H1 (cell line): ENCODE data around the gene TEX48. TPM values are rescaled to one million over a fixed set of nuclear protein-coding genes. Genes with fewer than 3 reads are reported as not detected.

Experiments
- CTCF ChIA-PET: fragments of 300-600 bp; sonication (Branson Sonifier 250); formaldehyde crosslinking; loops from one replicate; lab custom pipeline; 2021; ENCODE audit not compliant: partially characterized antibody; lab: Charles Lee
- POLR2A ChIA-PET: fragments of 300-600 bp; sonication (Branson Sonifier 250); formaldehyde crosslinking; loops from one replicate; lab custom pipeline; 2021; ENCODE audit warnings: inconsistent platforms; ENCODE audit not compliant: partially characterized antibody; lab: Charles Lee
- DNase-seq, 2 experiments: peaks; one replicate each; pipeline versions ENCODE4 v3.0.0 to v3.0.0-alpha.2; 2010 to 2022; ENCODE audit warnings: low spot score in 2 of 2, low read depth in 1 of 2, mixed read lengths in 1 of 2
- FAIRE-seq: peaks from 2 replicates; lab custom pipeline; 2011; peaks lifted over from hg19 to GRCh38; lab: Jason Lieb, UNC
- H2AFZ ChIP-seq: 2 replicates; pipeline ENCODE4 v1.8.1; 2012; ENCODE audit warnings: low read length, inconsistent platforms
- H2AK5ac ChIP-seq: 2 replicates; pipeline ENCODE4 v1.6.1; 2013; ENCODE audit warnings: low read depth, low read length
- H2BK120ac ChIP-seq: replicated peaks from 2 replicates; pipeline ENCODE3; 2013; ENCODE audit warnings: low read depth, low read length, inconsistent platforms
- H2BK12ac ChIP-seq: 2 replicates; pipeline ENCODE4 v1.6.1; 2013; ENCODE audit warnings: low read depth, low read length
- H2BK15ac ChIP-seq: 2 replicates; pipeline ENCODE4 v1.6.1; 2013; ENCODE audit warnings: low read length
- H2BK20ac ChIP-seq: 2 replicates; pipeline ENCODE4 v1.6.1; 2013; ENCODE audit warnings: low read length
- H2BK5ac ChIP-seq: 2 replicates; pipeline ENCODE4 v1.6.1; 2013; ENCODE audit warnings: low read depth, low read length
- H3K14ac ChIP-seq: 2 replicates; pipeline ENCODE4 v1.6.1; 2013; ENCODE audit warnings: inconsistent platforms; ENCODE audit not compliant: insufficient read length
- H3K18ac ChIP-seq: 2 replicates; pipeline ENCODE4 v1.6.1; 2013; ENCODE audit warnings: low read length; ENCODE audit errors: extremely low read depth
- H3K23ac ChIP-seq: 2 replicates; pipeline ENCODE4 v1.6.1; 2013; ENCODE audit warnings: inconsistent platforms; ENCODE audit not compliant: insufficient read length
- H3K23me2 ChIP-seq: 2 replicates; pipeline ENCODE4 v1.6.1; 2013; ENCODE audit warnings: low read depth, low read length
- H3K27ac ChIP-seq: 2 replicates; pipeline ENCODE4 v1.6.1; 2011; ENCODE audit warnings: low read depth, low read length, inconsistent platforms
- H3K27me3 ChIP-seq, 4 experiments: replicated peaks in 1 of 4; 1 replicate in 1 of 4; 2 replicates in 3 of 4; pipeline versions ENCODE4 v1.6.1 to v1.8.1; 2011 to 2013; ENCODE audit warnings: low read length in 3 of 4, mild to moderate bottlenecking in 3 of 4, inconsistent platforms in 2 of 4, mixed read lengths in 2 of 4, moderate library complexity in 1 of 4; ENCODE audit not compliant: control insufficient read depth in 3 of 4, insufficient read depth in 3 of 4; ENCODE audit errors: extremely low read depth in 1 of 4
- H3K36me3 ChIP-seq, 4 experiments: 2 replicates each; pipeline versions ENCODE4 v1.6.1 to v1.8.1; 2011 to 2013; ENCODE audit warnings: mild to moderate bottlenecking in 4 of 4, low read length in 3 of 4, moderate library complexity in 2 of 4, control low read depth in 1 of 4, inconsistent platforms in 1 of 4; ENCODE audit not compliant: insufficient read depth in 4 of 4, control insufficient read depth in 2 of 4
- H3K4ac ChIP-seq: replicated peaks from 2 replicates; pipeline ENCODE3; 2013; ENCODE audit warnings: low read length, low read depth, mixed read lengths, inconsistent platforms; ENCODE audit not compliant: insufficient read length
- H3K4me1 ChIP-seq, 4 experiments: replicated peaks in 1 of 4; 1 replicate in 1 of 4; 2 replicates in 3 of 4; pipeline versions ENCODE4 v1.6.1 to v1.8.1; 2011 to 2013; ENCODE audit warnings: low read length in 3 of 4, inconsistent platforms in 2 of 4, mixed read lengths in 1 of 4; ENCODE audit not compliant: insufficient read depth in 4 of 4, control insufficient read depth in 3 of 4
- H3K4me2 ChIP-seq, 2 experiments: 2 replicates each; pipeline versions ENCODE4 v1.6.1 to v1.8.1; 2011 to 2013; ENCODE audit warnings: low read depth in 2 of 2, low read length in 2 of 2, control low read depth in 1 of 2, inconsistent platforms in 1 of 2, mild to moderate bottlenecking in 1 of 2; ENCODE audit not compliant: insufficient read depth in 1 of 2
- H3K4me3 ChIP-seq, 4 experiments: fragments of 200-600, 300-600 bp in 1 of 4; sonication (generic), shearing (Covaris generic), sonication (Bioruptor Twin) in 1 of 4; 2 replicates each; pipeline versions ENCODE4 v1.5.1 to v1.8.1; 2011 to 2016; ENCODE audit warnings: low read length in 4 of 4, low read depth in 3 of 4, control low read depth in 2 of 4, inconsistent platforms in 2 of 4, mild to moderate bottlenecking in 2 of 4, mixed read lengths in 1 of 4, moderate library complexity in 1 of 4; ENCODE audit not compliant: insufficient read depth in 2 of 4; ENCODE audit errors: extremely low read depth in 1 of 4
- H3K56ac ChIP-seq: replicated peaks from 2 replicates; pipeline ENCODE3; 2013; ENCODE audit warnings: low read depth, mild to moderate bottlenecking, mixed read lengths, low read length, inconsistent platforms; ENCODE audit not compliant: insufficient read length
- H3K79me1 ChIP-seq: 2 replicates; pipeline ENCODE4 v1.6.1; 2013; ENCODE audit warnings: low read depth, low read length, control low read depth
- H3K79me2 ChIP-seq, 2 experiments: 2 replicates each; pipeline versions ENCODE4 v1.6.1 to v1.8.1; 2012 to 2013; ENCODE audit warnings: low read length in 2 of 2, mild to moderate bottlenecking in 2 of 2, inconsistent platforms in 1 of 2; ENCODE audit not compliant: insufficient read depth in 2 of 2, control insufficient read depth in 1 of 2
- H3K9ac ChIP-seq, 4 experiments: replicated peaks in 1 of 4; 1 replicate in 1 of 4; 2 replicates in 3 of 4; pipeline versions ENCODE4 v1.6.1 to v1.8.1; 2011 to 2013; ENCODE audit warnings: low read depth in 3 of 4, low read length in 3 of 4, control low read depth in 2 of 4, mild to moderate bottlenecking in 2 of 4, moderate library complexity in 2 of 4, inconsistent platforms in 1 of 4; ENCODE audit errors: extremely low read depth in 1 of 4
- H3K9me3 ChIP-seq, 2 experiments: 2 replicates each; pipeline versions ENCODE4 v1.6.1 to v1.8.1; 2012 to 2013; ENCODE audit warnings: mild to moderate bottlenecking in 2 of 2, moderate library complexity in 2 of 2, control low read depth in 1 of 2, inconsistent platforms in 1 of 2, low read depth in 1 of 2, low read length in 1 of 2, mixed read lengths in 1 of 2; ENCODE audit not compliant: insufficient read depth in 2 of 2
- H4K20me1 ChIP-seq, 2 experiments: replicated peaks in 1 of 2; 2 replicates each; pipeline versions ENCODE3 to v1.8.1; 2011 to 2013; ENCODE audit warnings: inconsistent platforms in 2 of 2, low read length in 2 of 2, mild to moderate bottlenecking in 1 of 2; ENCODE audit not compliant: insufficient read depth in 2 of 2, control insufficient read depth in 1 of 2
- H4K5ac ChIP-seq: 2 replicates; pipeline ENCODE4 v1.6.1; 2013; ENCODE audit warnings: low read length, low read depth, mixed read lengths, inconsistent platforms; ENCODE audit not compliant: insufficient read length
- H4K8ac ChIP-seq: 2 replicates; pipeline ENCODE4 v1.8.0; 2013; ENCODE audit warnings: mild to moderate bottlenecking, moderate library complexity, low read length, inconsistent platforms; ENCODE audit not compliant: insufficient read depth; ENCODE audit errors: extremely low read depth
- H4K91ac ChIP-seq: replicated peaks from 2 replicates; pipeline ENCODE3; 2013; ENCODE audit warnings: low read length, mixed read lengths, inconsistent platforms; ENCODE audit not compliant: insufficient read length
- ASH2L ChIP-seq: fragments of 200-600, 300-600 bp; sonication (generic); IDR thresholded peaks from one replicate; pipeline ENCODE4 v1.7.1; 2017; ENCODE audit warnings: low read length
- CEBPB ChIP-seq: IDR thresholded peaks from 2 replicates; pipeline ENCODE4 v1.6.1; 2012; ENCODE audit warnings: low read depth, low read length
- CTBP2 ChIP-seq: IDR thresholded peaks from 2 replicates; pipeline ENCODE4 v1.7.0; 2011; ENCODE audit warnings: borderline replicate concordance, mild to moderate bottlenecking, moderate library complexity, mixed read lengths, low read length; ENCODE audit not compliant: insufficient read depth, insufficient read length
- E2F6 ChIP-seq: IDR thresholded peaks from 2 replicates; pipeline ENCODE4 v1.6.1; 2012; ENCODE audit warnings: inconsistent platforms
- GTF2F1 ChIP-seq: IDR thresholded peaks from 2 replicates; pipeline ENCODE4 v1.6.1; 2012; ENCODE audit warnings: low read depth, low read length, improper control_type of control experiment, borderline replicate concordance
- JUND ChIP-seq: IDR thresholded peaks from 2 replicates; pipeline ENCODE4 v1.6.1; 2011; ENCODE audit warnings: mild to moderate bottlenecking, improper control_type of control experiment, low read length
- NANOG ChIP-seq: IDR thresholded peaks from 2 replicates; pipeline ENCODE4 v1.6.1; 2011; ENCODE audit warnings: low read length, low read depth, mild to moderate bottlenecking, inconsistent platforms; ENCODE audit not compliant: insufficient read depth, poor library complexity, severe bottlenecking
- SIN3A ChIP-seq, 2 experiments: IDR thresholded peaks in 1 of 2; conservative IDR thresholded peaks in 1 of 2; 2 replicates each; pipeline ENCODE4 v1.6.1; 2011 to 2012; ENCODE audit warnings: low read length in 2 of 2, improper control_type of control experiment in 1 of 2, low read depth in 1 of 2, mild to moderate bottlenecking in 1 of 2
- SIX5 ChIP-seq: IDR thresholded peaks from 2 replicates; pipeline ENCODE4 v1.6.1; 2011; ENCODE audit warnings: mild to moderate bottlenecking, low read depth, low read length
- SP2 ChIP-seq: IDR thresholded peaks from 2 replicates; pipeline ENCODE4 v1.6.1; 2012; ENCODE audit warnings: mild to moderate bottlenecking, low read length, inconsistent platforms
- SP4 ChIP-seq: IDR thresholded peaks from 2 replicates; pipeline ENCODE4 v1.6.1; 2012; ENCODE audit warnings: low read length, inconsistent platforms
- SRF ChIP-seq: IDR thresholded peaks from 2 replicates; pipeline ENCODE4 v1.6.1; 2011; ENCODE audit warnings: mild to moderate bottlenecking, low read depth, low read length, moderate library complexity
- SUZ12 ChIP-seq: fragments of 200-600 bp; sonication (generic); IDR thresholded peaks from 2 replicates; pipeline ENCODE4 v1.6.1; 2012; ENCODE audit warnings: mild to moderate bottlenecking, inconsistent platforms, low read length, moderate library complexity, mixed read lengths
- WGBS, 2 experiments: shearing (Covaris generic) in 1 of 2; methylation state at CpG; one replicate each; pipeline versions ENCODE4 v1.1.6 to v1.1.7; 2013 to 2015; ENCODE audit warnings: low lambda C conversion rate in 2 of 2, mixed read lengths in 2 of 2, inconsistent platforms in 1 of 2, low coverage in 1 of 2, missing lambda C conversion rate in 1 of 2; ENCODE audit not compliant: insufficient replicate concordance in 2 of 2, insufficient coverage in 1 of 2, insufficient read length in 1 of 2; ENCODE audit errors: extremely low coverage in 1 of 2, missing lambda C conversion rate in 1 of 2; 5-methylcytosine and 5-hydroxymethylcytosine counted together
- polyA plus RNA-seq, 7 experiments: library from polyadenylated mRNA; depleted of rRNA in 3 of 7; stranded (reverse) in 5 of 7; unstranded in 2 of 7; fragments of >200 nt in 5 of 7; fragments of 200-250 nt in 2 of 7; gene quantifications; 1 replicate in 5 of 7; 2 replicates in 1 of 7; 4 replicates in 1 of 7; pipeline versions ENCODE4 v1.2.1 to v1.2.3, GENCODE V29; 2011 to 2013; ENCODE audit warnings: missing spikeins in 2 of 7, mixed read lengths in 2 of 7
- total RNA-seq: library from RNA; stranded (reverse); fragmentation: NEBNext Ultra II Directional; extraction: Animal tissue kit (Norgen Biotek cat#: 25700); gene quantifications from 2 replicates; pipeline ENCODE4 v1.2.1, GENCODE V29; 2021

TEX48 gene
- total and polyA plus RNA-seq, 2 of the 8 experiments (the other 6 are each of a cell fraction or from before 2014, with no cell fraction given): not detected

- 87% methylated on average over 6 of the region's 6 CpGs; no CpG with 5 or more reads in 1 of the 2 experiments for WGBS, 2 experiments
- H3K4ac ChIP-seq: no peak overlapping the region
- no peak overlapping the region for H3K27ac ChIP-seq
- no peak overlapping the region for H2BK12ac ChIP-seq
- no peak overlapping the region for H3K56ac ChIP-seq
- H3K23ac ChIP-seq: no peak overlapping the region
- FAIRE-seq (no peak), DNase-seq (no peak)
- POLR2A ChIA-PET: interaction anchor here (1.0 kb wide), 1 partner anchor 9 kb away, joined by 5 read pairs; no protein-coding TSS in a partner anchor
- 0 out of 7 replicates have a peak, but pooled peaks cover 0 to 1% (median 0%) of the 10 kb centered on the region in 4 experiments for H3K27me3 ChIP-seq
- no peak overlapping the region for H4K91ac ChIP-seq
- no peak overlapping the region for H2BK20ac ChIP-seq
- no peaks in the 10 kb centered on the region for H3K79me2 ChIP-seq
- H4K8ac ChIP-seq: no peak overlapping the region
- no peak overlapping the region for H3K9ac ChIP-seq
- no peak overlapping the region for H3K4me2 ChIP-seq
- no peaks in the 10 kb centered on the region for H3K79me1 ChIP-seq
- H2BK120ac ChIP-seq: no peak overlapping the region
- no peaks in the 10 kb centered on the region for H3K9me3 ChIP-seq
- H3K36me3 ChIP-seq: no peaks in the 10 kb centered on the region
- H2AFZ ChIP-seq: no peak overlapping the region
- H3K4me1 ChIP-seq: no peaks in the 10 kb centered on the region; a peak in 1 of 7 replicates
- H2BK5ac ChIP-seq: no peak overlapping the region
- no peak overlapping the region for H4K5ac ChIP-seq
- H3K14ac ChIP-seq: no peak overlapping the region
- H2AK5ac ChIP-seq: no peak overlapping the region
- CTCF ChIA-PET: interaction anchor here (0.6 to 8.6 kb wide), 4 partner anchors 13 to 327 kb away, joined by 3 to 71 read pairs (median 4); partner anchors contain the start of gene TEX48
- peaks cover 0 to 3% of the 10 kb centered on the region in 2 experiments for H4K20me1 ChIP-seq
- no peaks in the 10 kb centered on the region for H3K23me2 ChIP-seq
- H3K18ac ChIP-seq: no peak overlapping the region
- no peak overlapping the region for H3K4me3 ChIP-seq
- no peak overlapping the region for H2BK15ac ChIP-seq
- no peak for TF ChIP-seq GTF2F1
- no peak for TF ChIP-seq CTBP2
- TF ChIP-seq SUZ12: no peak
- TF ChIP-seq CEBPB: no peak
- no peak for TF ChIP-seq SRF
- TF ChIP-seq JUND: no peak
- TF ChIP-seq ASH2L: no peak
- no peak for TF ChIP-seq E2F6
- TF ChIP-seq SIN3A (conservative IDR thresholded peaks at IDR 0.05 in 1 of 2, IDR thresholded peaks at IDR 0.05 in 1 of 2; ENCODE audit: low read depth in 1 of 2, low read length in 2 of 2): no peak
- TF ChIP-seq SP2: no peak
- TF ChIP-seq NANOG: no peak
- no peak for TF ChIP-seq SP4
- no peak for TF ChIP-seq SIX5
Measured at GRCh38 chr9:114694719-114695269, 12.8 kb upstream of the TEX48 start.
